ENCODE data around the gene YPEL5. TPM values are rescaled to one million over a fixed set of nuclear protein-coding genes. Genes with fewer than 3 reads are reported as not detected.

YPEL5 gene
- polyA plus RNA-seq, 2 of the 4 experiments (the other 2 are of a cell fraction), result 45.6 to 89.6 TPM

GRCh38 chr2:30157616-30158015, 10.8 kb downstream of the YPEL5 start (continued):
- no peak for TF ChIP-seq CHD4 (IDR thresholded peaks at IDR 0.05; ENCODE audit: borderline replicate concordance)
- TF ChIP-seq NR3C1 (IDR thresholded peaks at IDR 0.05), result no peak
- TF ChIP-seq TFCP2L1 (CRISPR knock-in tag; IDR thresholded peaks at IDR 0.05), result no peak
- no peak for TF ChIP-seq TP53 (CRISPR knock-in tag; IDR thresholded peaks at IDR 0.05)
- TF ChIP-seq HDAC2 (IDR thresholded peaks at IDR 0.05), result no peak
- no peak for TF ChIP-seq MAFK (IDR thresholded peaks at IDR 0.05; ENCODE audit: partially characterized antibody)
- TF ChIP-seq MAX (IDR thresholded peaks at IDR 0.05), result no peak
- TF ChIP-seq CTCF (IDR thresholded peaks at IDR 0.05), result no peak

GRCh38 chr2:30159766-30160165, 13.0 kb downstream of the YPEL5 start:
- ChIA-PET POLR2A (no interaction called here), CTCF (interaction anchor here (0.5 to 4.2 kb wide), 3 partner anchors 11 to 1189 kb away, joined by 3 to 18 read pairs (median 8); no protein-coding TSS in a partner anchor)
- ATAC-seq (no peak), FAIRE-seq (no peak), DNase-seq (ENCODE audit: low read depth in 1 of 2, low spot score in 1 of 2) (no peak)
- Histone ChIP-seq H3K27ac (no peak overlapping the region), H3K4me2 (no peak overlapping the region), H3K4me3 (no peak overlapping the region), H3K4me1 (peaks cover 16% of the 10 kb centered on the region), H3K9me3 (no peaks in the 10 kb centered on the region)
- TF ChIP-seq REST (IDR thresholded peaks at IDR 0.05) (no peak), ZNF302 (CRISPR knock-in tag; IDR thresholded peaks at IDR 0.05) (no peak), HOXB13 (CRISPR knock-in tag; IDR thresholded peaks at IDR 0.05; ENCODE audit: low read depth) (no peak), ESRRA (IDR thresholded peaks at IDR 0.05; ENCODE audit: borderline replicate concordance, low read length) (no peak), PBX3 (IDR thresholded peaks at IDR 0.05) (no peak), KDM1A (IDR thresholded peaks at IDR 0.05; ENCODE audit: low read depth) (no peak), MYC (IDR thresholded peaks at IDR 0.05; ENCODE audit: borderline replicate concordance, low read length) (no peak), CEBPB (IDR thresholded peaks at IDR 0.05) (no peak), NFE2L2 (conservative IDR thresholded peaks at IDR 0.05; ENCODE audit: low read length) (no peak)
- 69% methylated on average over 2 of the region's 2 CpGs for WGBS (ENCODE audit: missing lambda C conversion rate)

- ATAC-seq, result no peak
- CTCF ChIA-PET, result interaction anchor here (7.6 to 11.8 kb wide), 3 partner anchors 11 to 550 kb away, joined by 149 to 460 read pairs (median 149); partner anchors contain the start of gene YPEL5
- TF ChIP-seq CHD4 (IDR thresholded peaks at IDR 0.05; ENCODE audit: borderline replicate concordance) (no peak), EP300 (IDR thresholded peaks at IDR 0.05) (no peak), HOXB5 (CRISPR knock-in tag; IDR thresholded peaks at IDR 0.05) (no peak), RCOR1 (IDR thresholded peaks at IDR 0.05; ENCODE audit: low read depth, low read length) (no peak), PBX3 (IDR thresholded peaks at IDR 0.05) (no peak), E2F6 (IDR thresholded peaks at IDR 0.05; ENCODE audit: borderline replicate concordance, low read depth) (no peak), HMGXB4 (CRISPR knock-in tag; IDR thresholded peaks at IDR 0.05; ENCODE audit: borderline replicate concordance) (no peak), MAFK (IDR thresholded peaks at IDR 0.05; ENCODE audit: partially characterized antibody) (no peak), HOXA7 (CRISPR knock-in tag; IDR thresholded peaks at IDR 0.05) (no peak)
Observed at GRCh38 chr2:30161929-30162706, 15.3 kb downstream of the YPEL5 start.

More at GRCh38 chr2:30161929-30162706, 15.3 kb downstream of the YPEL5 start:
- POLR2A ChIA-PET, result no interaction called here
- Histone ChIP-seq H3K9me3 (no peaks in the 10 kb centered on the region), H3K4me2 (no peak overlapping the region), H3K4me1 (no peaks in the 10 kb centered on the region), H3K4me3 (no peak overlapping the region), H3K27ac (no peak overlapping the region)
- WGBS (ENCODE audit: missing lambda C conversion rate), result 89% methylated on average over 7 of the region's 7 CpGs
- FAIRE-seq (no peak), DNase-seq (ENCODE audit: low read depth in 1 of 2, low spot score in 1 of 2) (no peak)
